Parietal lobe (tissue), 2 donors: ENCODE measurements around the gene CD72. TPM values are rescaled to one million over a fixed set of nuclear protein-coding genes. Genes with fewer than 3 reads are reported as not detected.

ENCODE experiments used
- small RNA-seq: library from RNA; depleted of rRNA; stranded (forward); fragments of <200 nt; gene quantifications from one replicate; pipeline ENCODE3, GENCODE V24; 2014; ENCODE audit warnings: low replicate concordance
- total RNA-seq: library from RNA; depleted of rRNA; stranded (reverse); fragments of >200 nt; gene quantifications from one replicate; pipeline ENCODE4 v1.2.3, GENCODE V29; 2014

CD72 gene, protein sequence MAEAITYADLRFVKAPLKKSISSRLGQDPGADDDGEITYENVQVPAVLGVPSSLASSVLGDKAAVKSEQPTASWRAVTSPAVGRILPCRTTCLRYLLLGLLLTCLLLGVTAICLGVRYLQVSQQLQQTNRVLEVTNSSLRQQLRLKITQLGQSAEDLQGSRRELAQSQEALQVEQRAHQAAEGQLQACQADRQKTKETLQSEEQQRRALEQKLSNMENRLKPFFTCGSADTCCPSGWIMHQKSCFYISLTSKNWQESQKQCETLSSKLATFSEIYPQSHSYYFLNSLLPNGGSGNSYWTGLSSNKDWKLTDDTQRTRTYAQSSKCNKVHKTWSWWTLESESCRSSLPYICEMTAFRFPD
- not detected for total RNA-seq

DNA sequence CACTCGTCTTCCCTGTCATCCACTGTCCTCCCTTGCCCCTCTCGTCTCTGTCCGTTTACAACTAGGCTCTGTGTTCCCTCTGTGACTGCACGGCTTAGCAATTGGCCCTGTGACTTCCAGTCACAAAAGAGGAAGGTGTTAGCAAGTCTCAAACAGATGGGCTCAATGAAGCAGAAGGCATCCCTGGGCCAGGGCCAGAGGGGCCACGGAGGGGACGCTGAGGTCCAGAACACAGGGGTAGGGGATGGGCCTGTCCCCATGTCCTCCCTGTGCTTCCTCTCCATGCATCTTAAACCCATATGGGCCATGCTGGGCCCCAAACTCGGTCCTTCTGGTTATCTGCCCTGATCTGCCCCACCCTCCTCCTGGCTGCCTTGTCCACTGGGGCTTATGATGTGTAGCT lies at the start of gene CD72:
CD72 (minus strand) TSS at position 89 of the 403 bp plus-strand sequence. CDS start 110 bp downstream, outside the sequence.

DNA sequence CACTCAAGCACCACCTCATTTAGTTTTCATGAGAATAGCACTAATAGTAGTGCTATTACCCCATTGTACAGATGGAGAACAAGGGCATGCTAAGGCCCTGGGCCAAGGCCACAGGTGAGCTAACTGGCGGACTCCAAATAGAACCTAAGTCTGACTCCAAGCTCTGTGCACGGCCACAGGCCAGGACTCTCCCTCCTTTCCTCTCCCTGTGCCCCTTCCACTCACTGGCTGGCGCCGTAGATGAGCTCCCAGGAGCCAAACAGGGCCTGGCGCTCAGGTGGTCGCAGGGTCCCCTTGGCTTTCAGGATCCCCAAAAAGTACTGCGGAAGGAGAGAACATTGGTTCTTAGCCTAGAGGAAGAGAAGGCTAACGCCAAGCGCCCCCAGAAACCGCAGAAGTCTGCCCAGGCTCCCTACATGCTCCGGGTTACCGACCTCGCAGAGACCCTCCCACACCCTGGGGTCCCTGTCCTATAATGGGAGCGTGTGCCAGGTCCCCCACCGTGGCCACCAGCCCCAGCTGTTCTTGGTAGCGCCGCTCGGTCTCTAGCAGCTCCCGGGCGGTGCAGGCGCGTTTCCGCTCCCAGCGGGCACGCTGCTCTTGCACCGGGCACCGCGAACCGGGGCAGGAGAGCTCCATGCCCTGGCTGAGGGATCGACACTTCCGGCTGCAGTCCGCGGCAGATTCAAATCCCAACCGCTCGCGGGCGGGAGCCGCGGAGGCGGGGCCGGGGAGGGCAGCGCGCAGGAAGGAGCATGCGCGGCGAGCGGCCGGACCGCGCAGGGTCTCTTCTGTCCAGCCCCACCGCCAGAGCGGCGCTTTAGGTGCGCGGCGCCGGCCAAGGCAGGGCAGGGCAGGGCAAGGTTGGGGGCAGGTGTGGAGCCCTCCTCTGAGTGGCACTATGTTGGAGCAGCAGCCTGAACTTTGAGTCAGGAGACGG lies 46.6 kb upstream of the CD72 start, which contains the start of gene ARHGEF39:
ARHGEF39 (minus strand) TSS at position 665 of the 940 bp plus-strand sequence; CDS start at position 639, 26 bp downstream.

DNA sequence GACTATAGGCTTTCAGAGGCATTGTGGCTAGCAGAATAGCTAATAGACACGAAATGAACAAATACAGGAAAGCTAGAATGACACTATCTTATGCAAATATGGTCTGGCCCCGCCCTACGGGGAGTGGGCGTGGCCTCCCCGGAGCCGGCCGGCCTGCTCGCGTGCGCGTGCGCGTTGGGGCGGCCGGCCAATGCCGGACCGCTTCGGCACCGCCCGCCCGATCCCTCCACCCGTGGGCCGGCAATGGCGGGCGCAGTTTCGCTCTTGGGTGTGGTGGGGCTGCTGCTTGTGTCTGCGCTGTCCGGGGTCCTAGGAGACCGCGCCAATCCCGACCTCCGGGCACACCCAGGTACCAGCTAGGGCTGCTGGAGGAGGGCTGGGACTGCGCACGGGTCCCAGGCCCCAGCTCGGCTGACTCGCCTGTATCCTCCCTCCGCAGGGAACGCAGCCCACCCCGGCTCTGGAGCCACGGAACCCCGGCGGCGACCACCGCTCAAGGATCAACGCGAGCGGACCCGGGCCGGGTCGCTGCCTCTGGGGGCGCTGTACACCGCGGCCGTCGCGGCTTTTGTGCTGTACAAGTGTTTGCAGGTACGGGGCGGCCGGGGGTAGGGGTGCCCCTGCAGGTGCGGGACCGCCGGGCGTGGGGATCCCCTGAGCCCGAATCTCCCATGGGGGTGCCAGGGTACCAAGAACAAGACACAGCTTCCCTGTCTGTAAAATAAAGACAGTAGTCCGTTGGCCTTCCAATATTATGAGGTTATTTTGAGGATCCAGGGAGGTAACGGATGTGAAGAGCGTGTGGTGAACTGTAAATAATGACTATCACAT lies 40.1 kb upstream of the CD72 start, which contains the start of gene CCDC107:
CCDC107 (plus strand) TSS at position 156 of the 831 bp plus-strand sequence; CDS start at position 244, 88 bp downstream.

DNA sequence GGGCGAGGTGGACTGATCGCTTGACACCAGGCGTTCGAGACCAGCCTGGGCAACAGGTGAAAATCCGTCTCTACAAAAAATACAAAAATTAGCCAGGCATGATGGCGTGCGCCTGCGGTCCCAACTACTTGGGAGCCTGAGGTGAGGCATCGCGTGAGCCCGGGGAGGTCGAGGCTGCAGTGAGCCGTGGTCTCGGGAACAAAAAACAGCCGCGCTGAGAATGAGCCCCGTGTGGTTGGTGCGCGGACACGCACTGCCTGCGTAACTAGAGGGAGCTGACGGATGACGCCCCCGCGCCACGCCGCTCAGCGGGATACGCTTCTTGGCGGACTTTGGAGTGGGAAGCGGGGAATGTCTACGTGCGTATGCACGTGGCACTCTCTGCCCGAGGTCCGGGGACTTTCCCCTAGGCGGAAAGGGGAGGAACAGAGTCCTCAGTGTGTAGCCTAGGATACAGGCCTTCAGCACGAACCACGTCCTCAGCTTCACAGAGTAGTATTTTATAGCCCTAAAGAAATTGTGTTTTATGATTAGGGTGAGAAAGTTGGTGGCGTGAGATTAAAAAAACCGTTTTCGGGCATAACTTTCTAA lies 39.4 kb upstream of the CD72 start, which contains the start of gene RMRP:
RMRP (minus strand) TSS at position 474 of the 591 bp plus-strand sequence.

DNA sequence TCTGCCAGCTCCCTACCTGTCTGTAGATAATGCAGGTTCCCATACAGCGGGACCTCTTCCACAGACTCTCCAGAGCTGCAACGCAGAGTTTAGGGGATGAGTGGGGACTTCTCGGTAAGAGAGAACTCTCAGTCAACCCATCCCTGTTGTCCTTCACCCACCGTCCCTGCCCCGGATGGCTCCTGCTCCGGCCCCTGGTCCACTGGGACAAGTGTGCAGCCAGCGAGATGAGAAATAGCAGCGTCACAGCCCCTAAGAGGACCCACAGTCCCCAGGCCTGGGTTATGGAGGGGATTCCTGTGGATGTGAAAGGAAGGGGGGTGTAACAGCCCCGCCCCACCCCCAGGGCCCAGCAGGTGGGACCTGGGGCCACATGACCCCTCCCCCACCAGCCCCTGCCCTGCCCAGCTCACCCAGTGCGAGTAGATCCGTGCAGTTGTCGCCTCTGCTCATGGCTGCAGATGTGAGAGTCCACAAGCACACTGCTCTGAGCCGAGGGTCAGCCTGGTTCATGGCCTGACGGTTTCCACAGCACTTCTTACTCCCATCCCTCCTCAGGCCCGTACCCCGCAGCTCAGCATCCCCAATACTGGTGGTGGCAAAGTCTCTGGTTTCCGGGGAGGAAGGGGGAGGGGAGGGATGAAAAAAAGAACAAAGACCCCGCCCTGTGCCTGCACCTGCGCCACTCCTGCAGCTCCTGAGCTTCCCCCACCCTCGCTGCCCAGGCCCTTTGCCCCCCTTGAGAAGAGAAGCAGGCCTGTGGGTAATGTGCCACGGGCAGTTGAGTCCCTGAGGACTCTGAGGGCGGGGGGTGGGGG lies 32.3 kb upstream of the CD72 start, which contains the start of gene SIT1:
SIT1 (minus strand) TSS at position 591 of the 818 bp plus-strand sequence; CDS start at position 513, 78 bp downstream.

DNA sequence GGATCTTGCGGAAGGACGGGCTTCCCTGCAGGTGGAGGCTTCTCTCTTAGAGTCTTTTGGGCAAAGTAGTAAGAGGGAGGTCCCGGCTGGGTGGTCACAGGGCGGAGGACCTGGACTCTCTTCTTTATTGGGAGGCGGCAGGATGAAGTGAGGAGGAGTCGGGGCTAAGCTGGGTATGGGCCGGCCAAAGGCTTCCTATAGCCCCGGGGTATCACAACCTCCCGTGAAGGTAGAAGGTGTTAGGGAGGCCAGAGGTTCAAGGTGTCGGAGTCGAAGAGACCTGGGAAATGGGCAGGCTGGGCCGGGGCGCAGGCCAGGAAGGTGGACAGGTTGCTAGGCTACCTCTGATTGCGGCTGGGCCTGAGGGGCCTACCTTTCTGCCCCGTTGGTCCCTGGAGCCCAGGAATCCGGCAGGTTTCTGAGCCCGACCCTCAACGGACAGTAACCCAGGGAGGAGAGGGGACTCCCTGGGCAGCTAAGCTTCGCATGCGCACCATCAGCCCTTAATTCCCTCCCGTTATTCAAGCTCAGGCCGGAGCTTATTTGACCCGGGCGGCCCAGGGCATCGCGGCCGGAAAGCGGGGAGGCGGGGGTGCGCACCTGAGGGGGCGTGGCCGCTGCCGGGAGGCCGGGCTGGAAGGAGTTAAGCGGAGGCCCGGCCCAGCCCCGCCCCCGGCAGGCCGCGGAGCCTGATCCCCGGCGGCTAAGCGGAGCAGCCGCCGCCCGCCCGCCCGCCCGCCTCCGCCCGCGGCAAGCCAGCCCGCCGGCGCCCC lies 13.4 kb downstream of the CD72 start, which contains the start of gene TESK1:
TESK1 (plus strand) TSS at position 685 of the 773 bp plus-strand sequence. CDS start 358 bp downstream, outside the sequence.

Small RNA genes within 50 kb of the gene (small RNA-seq; reads per million reads assigned to genes)
- 0.12 reads per million for gene MIR4667
- not detected for gene RMRP
- not detected for gene RPS29P17

Other genes starting within 250 kb of the CD72 start
- 66.4 TPM for gene RUSC2, start 128.3 kb downstream of the CD72 start, total RNA-seq
- 19.1 TPM for gene TESK1, start 13.2 kb downstream of the CD72 start, total RNA-seq
- not detected for gene SIT1, start 32.5 kb upstream of the CD72 start, total RNA-seq
- 78,439 TPM for gene RMRP, start 39.6 kb upstream of the CD72 start, total RNA-seq
- gene CCDC107, start 39.9 kb upstream of the CD72 start, total RNA-seq: 9.7 TPM
- 0.31 TPM for gene ARHGEF39, start 46.8 kb upstream of the CD72 start, total RNA-seq
- gene CA9, start 55.5 kb upstream of the CD72 start, total RNA-seq: not detected
- 15.7 TPM for gene TPM2, start 71.5 kb upstream of the CD72 start, total RNA-seq
- 26.6 TPM for gene TLN1, start 113.8 kb upstream of the CD72 start, total RNA-seq
- 30.0 TPM for gene CREB3, start 114.3 kb upstream of the CD72 start, total RNA-seq
- gene GBA2, start 130.8 kb upstream of the CD72 start, total RNA-seq: 92.0 TPM
- gene RGP1, start 130.9 kb upstream of the CD72 start, total RNA-seq: 20.0 TPM
- gene MSMP, start 135.9 kb upstream of the CD72 start, total RNA-seq: not detected
- gene NPR2, start 173.2 kb upstream of the CD72 start, total RNA-seq: 19.4 TPM
- gene SPAG8, start 193.8 kb upstream of the CD72 start, total RNA-seq: 4.1 TPM
- 7.8 TPM for gene HINT2, start 196.6 kb upstream of the CD72 start, total RNA-seq
- gene FAM221B, start 210.3 kb upstream of the CD72 start, total RNA-seq: not detected
- gene TMEM8B, start 210.8 kb upstream of the CD72 start, total RNA-seq: 12.5 TPM